OCI-M2 (cell line): ENCODE data around the gene HELZ2.
"Not testable (repeated sequence)": the region's sequence is repeated elsewhere in the genome, so short reads cannot be mapped to it uniquely, and the experiment has no call there.

Experiments
- DNase-seq: peaks from one replicate; lab custom pipeline; 2025; ENCODE audit not compliant: unreplicated experiment; lab: John Stamatoyannopoulos, UW

Gene HELZ2

GRCh38 chr20:63574156-63574828 lies at the start of gene HELZ2:
Gene HELZ2, minus strand, starts transcription at chr20:63574239. Its CDS starts 1,854 bp downstream, at chr20:63572385.
- no peak for DNase-seq

- no peak for DNase-seq
These were observed 48.7 kb upstream of the HELZ2 start for GRCh38 chr20:63622732-63623131.

GRCh38 chr20:63622096-63622495 lies 48.1 kb upstream of the HELZ2 start:
- no peak for DNase-seq

GRCh38 chr20:63620991-63621390 lies 47.0 kb upstream of the HELZ2 start:
- no peak for DNase-seq

- no peak for DNase-seq
These were observed 45.5 kb upstream of the HELZ2 start for GRCh38 chr20:63619505-63619904.

- no peak for DNase-seq
These were observed 45.0 kb upstream of the HELZ2 start for GRCh38 chr20:63619086-63619485.

- DNase-seq: no peak
These were observed 44.4 kb upstream of the HELZ2 start for GRCh38 chr20:63618291-63618980.

- no peak for DNase-seq
These were observed 43.8 kb upstream of the HELZ2 start for GRCh38 chr20:63617876-63618265.

- DNase-seq: no peak
These were observed 43.2 kb upstream of the HELZ2 start for GRCh38 chr20:63617092-63617875.

GRCh38 chr20:63613863-63614594 lies 40.0 kb upstream of the HELZ2 start:
- DNase-seq: not testable (repeated sequence)

- DNase-seq: no peak
These were observed 38.4 kb upstream of the HELZ2 start for GRCh38 chr20:63612276-63612931.

GRCh38 chr20:63611646-63612045 lies 37.6 kb upstream of the HELZ2 start:
- DNase-seq: no peak

GRCh38 chr20:63610581-63611435 lies 36.8 kb upstream of the HELZ2 start:
- DNase-seq: no peak

GRCh38 chr20:63606686-63607085 lies 32.6 kb upstream of the HELZ2 start:
- no peak for DNase-seq

- DNase-seq: no peak
These were observed 28.3 kb upstream of the HELZ2 start for GRCh38 chr20:63602321-63602720.

GRCh38 chr20:63601679-63602078 lies 27.6 kb upstream of the HELZ2 start:
- not testable (repeated sequence) for DNase-seq

GRCh38 chr20:63599396-63600050 lies 25.5 kb upstream of the HELZ2 start:
- DNase-seq: no peak

- DNase-seq: no peak
These were observed 24.7 kb upstream of the HELZ2 start for GRCh38 chr20:63598479-63599395.
